ENCODE results near the gene TCAIM.
"Not testable (repeated sequence)": the region's sequence is repeated elsewhere in the genome, so short reads cannot be mapped to it uniquely, and the experiment has no call there.

The TCAIM gene

DNA sequence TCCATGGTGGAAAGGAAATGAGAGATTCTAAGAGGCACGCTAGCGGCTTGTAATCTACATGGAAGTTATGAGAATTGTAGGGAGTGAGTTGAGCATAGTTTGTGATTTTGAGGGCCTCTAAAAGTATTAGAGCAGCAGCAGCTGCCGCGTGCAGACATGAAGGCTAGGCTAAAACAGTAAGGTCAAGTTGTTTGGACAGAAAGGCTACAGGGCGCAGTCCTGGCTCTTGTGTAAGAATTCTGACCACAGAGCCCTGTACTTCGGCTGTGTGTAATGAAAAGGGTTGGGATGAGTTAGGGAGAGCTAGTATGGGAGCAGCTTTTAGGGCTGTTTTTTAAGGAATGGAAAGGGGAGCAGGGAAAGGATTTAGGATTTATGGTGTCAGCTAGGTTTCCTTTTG, 8.0 kb downstream of the TCAIM start:
- DNase-seq, result not testable (repeated sequence)

DNA sequence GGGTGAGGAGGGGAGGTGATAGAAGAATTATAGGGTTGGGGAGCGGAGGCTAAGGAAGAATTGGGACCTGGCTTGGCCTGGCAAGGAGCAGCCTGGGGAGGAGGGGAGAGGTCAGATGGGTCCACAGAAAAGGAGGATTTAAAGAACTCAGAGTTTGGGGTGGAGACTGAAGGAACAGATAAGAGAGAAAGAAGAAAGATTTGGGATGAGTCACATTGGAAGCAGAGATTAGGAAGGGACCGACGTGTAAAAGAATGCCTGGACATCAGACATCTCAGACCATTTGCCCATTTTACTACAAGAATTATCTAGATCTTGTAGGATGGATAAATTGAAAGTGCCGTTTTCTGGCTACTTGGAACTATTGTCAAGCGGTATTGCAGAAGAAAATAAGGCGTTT, 10.4 kb downstream of the TCAIM start:
- DNase-seq, result no peak

DNA sequence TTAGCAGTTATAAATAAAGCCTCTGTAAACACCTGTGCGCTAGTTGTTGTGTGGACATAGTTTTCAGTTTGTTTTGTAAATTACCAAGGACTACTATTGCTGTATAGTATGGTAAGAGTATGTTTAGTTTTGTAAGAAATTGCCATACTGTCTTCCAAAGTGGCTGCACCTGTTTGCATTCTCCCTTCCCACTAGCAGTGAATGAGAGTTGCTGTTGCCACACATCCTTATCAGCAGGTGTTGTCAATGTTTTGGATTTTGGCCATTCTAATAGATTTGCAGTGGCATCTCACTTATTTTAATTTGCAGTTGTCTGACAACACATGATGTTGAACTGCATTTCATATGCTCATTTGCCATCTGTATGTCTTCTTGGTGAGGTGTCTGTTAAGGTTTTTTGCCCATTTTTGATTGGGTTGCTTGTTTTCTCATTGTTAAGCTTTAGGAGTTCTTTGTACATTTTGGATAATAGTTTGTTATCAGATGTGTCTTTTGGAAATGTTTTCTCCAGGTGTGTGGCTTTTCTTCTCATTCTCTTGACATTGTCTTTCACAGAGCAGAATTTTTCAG, 14.9 kb downstream of the TCAIM start:
- no peak for DNase-seq

DNA sequence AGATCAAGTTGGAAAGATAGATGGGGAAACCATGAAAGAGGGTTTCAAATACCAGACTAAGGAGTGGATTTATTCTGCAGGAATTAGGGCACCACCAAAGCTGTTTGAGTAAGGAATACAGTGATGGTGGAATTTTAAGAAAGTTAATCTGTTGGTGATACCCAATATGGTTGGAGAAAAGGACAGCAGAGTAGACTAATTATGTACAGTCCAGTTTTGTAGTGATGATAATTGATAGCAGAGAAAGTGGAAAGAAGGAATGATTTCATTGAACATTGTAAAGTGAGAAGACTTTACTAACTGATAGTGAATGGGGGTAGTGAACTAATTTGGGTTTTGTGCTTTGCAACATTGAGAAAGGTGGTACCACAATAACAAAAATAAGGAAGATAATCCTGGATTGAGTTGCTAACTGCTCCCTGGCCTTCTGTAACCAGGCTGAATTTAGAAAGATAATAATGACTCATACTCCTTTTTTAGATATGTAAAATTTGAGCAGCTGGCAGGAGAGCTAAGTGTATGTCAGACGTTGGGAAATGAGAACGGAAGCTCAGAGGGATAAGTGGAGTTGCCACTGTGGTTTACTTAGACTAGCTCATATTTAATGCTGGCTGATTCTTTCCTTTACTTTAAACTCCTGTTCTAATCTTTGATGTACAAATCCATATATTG, 16.9 kb downstream of the TCAIM start:
- DNase-seq, result no peak

DNA sequence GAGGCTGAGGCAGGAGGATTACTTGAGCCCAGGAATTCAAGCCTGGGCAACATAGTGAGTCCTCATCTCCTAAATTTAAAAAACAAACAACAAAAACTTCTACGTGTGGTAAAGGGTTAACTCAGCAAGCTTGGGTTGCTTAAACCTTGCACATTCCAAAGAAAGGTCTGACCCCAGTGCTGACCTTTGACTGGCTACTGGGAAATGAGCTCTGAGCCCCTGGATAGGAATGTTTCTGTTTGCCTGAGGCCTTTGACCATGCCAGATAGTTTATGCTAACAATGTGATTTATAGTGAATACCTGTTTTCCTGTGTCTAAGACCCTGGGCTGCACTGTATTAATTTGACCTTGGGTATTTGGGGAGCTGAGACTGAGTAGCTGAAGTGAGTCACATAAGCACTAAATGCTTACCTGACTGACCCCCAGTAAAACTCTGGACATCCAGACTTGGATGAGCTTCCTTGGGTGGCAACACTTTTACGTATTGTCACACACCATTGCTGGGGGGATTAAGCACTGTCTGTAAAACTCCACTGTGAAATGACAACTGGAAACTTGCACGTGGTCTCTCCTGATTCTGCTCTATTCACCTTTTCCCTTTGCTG, 20.7 kb downstream of the TCAIM start:
- DNase-seq, result no peak

DNA sequence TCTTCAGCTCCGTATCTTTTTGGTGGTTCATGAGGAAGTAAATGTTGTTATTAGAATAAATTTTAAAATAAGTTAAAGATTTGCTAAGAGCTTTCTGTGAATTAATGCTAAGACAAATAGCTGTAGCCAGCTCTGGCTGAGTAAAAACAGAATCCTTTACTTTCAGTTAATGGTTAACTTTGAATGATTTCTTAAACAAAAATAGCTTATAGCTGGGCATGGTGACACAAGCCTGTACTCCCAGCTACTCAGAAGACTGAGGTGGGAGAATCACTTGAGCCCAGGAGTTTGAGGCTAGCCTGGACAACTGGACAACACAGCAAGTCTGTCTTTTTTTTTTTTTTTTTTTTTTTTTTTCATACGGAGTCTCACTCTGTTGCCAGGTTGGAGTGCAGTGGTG, 25.0 kb downstream of the TCAIM start:
- no peak for DNase-seq

DNA sequence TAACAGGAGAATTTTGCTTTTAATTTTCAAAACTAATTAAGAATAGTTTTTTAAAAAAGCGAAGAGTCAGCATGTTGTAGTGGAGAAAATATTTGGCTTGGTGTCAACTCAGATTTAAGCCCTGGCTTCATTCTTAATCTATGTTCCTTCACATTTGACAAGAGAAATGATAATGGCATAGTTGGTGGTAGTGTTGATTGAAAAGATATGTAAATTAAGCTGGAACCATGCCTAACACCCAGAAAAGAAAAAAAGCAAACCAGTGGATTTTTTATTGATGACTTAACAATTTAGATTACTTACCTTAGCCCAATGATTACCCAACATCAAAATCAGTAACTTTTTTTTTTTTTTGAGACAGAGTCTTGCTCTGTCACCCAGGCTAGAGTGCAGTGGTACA, 27.4 kb downstream of the TCAIM start:
- DNase-seq, result no peak

DNA sequence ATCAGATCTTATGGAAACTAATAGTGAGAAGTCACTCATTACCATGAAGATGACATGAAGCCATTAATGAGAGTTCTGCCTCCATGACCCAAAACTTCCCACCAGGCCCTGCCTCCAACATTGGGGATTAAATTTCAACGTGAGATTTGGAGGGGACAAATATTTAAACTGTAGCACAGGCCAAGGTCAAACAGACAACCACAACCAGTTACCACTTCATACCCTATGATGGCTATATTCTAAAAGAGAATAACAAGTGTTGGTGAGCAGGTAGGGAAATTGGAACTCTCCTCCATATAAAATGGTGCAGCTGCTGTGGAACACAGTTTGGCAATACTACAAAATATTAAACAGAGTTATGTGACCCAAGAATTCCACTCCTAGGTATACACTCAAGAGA, 36.9 kb downstream of the TCAIM start:
- no peak for DNase-seq

DNA sequence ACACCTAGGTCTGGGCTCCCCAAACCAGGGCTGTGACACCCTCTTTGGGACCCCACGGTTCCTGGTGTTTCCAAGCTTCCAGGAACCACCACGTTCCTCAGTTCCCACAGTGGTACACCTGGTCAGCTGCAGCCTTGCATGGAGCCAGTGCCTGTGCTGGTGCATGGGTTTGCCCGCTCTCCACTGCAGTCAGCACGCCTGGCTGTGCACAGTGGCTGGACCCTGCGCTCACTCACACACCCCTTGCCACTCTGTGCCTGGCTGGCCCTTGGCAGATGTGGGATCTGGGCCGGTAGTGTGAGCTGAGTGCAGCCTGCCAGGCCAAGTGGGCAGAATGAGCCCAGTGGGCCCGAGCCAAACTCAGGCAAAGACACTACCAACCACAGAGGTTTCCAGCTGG, 48.8 kb downstream of the TCAIM start:
- no peak for DNase-seq

DNA sequence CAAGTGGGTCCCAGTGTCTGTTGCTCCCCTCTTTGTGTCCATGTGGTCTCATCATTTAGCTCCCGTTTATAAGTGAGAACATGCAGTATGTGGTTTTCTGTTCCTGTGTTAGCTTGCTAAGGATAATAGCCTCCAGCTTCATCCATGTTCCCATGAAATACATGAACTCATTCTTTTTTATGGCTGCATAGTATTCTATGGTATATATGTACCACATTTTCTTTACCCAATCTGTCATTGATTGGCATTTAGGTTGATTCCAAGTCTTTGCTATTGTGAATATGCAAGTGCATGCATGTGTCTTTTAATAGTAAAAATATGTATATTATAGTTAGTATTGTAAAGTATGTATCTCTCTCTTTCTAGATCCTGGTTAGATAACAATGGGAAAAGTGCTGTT, 53.9 kb downstream of the TCAIM start:
- no peak for DNase-seq

DNA sequence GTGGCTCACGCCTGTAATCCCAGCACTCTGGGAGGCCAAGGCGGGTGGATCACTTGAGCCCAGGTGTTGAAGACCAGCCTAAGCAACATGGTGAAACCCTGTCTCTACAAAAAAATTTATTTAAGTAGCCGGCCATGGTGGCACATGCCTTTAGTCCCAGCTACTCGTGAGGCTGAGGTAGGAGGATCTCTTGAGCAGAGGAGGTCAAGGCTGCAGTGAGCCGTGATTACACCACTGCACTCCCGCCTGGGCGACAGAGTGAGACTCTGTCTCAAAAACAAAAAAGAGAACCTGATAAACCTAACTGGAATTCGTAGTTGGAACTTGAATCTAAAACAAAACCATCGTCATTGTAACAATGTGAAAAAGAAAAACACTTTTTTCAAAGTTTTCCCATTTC, 57.1 kb downstream of the TCAIM start:
- no peak for DNase-seq

DNA sequence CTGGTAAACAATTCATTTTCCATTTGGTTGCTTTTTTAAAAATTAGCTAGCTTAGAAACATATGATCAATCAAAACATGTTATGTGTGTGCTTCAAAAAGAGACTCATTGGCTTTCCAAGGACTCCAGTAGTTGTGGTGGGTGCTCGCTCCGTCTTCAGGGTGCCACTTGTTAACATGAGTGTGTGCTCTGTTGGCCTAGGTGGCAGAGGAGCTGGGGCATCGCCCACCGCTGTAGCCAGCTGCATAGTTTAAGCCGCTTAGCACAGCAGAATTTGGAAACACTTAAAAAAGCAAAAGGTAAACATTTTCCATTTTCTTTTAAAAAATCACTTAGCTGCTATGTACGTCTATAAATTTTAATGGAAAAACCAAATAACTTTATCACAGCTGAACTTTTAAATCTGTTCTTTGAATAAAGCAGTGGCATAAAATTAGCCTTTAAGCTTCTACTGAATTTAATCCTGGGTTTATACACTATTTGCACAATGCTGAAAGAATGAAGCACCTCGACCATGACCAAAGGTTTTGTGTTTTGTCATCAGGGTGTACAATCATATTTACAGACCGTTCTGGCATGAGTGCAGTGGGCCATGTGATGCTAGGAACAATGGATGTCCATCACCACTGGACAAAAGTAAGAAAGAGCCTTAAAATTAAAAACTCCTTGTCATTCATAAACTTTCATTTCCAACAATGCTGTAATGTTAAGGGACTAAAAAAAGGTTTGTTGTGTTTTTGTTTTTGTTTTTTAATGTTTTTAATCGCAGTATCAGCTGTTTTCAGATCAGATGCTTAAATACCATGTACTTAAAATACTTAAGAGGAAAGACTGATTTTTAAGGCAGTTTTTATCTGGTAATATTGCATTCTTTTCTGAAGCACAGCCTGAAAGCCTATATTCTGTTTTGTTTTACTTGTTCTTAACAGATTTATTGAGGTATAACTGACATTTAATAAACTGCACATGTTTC, 57.9 kb downstream of the TCAIM start:
- no peak for DNase-seq

DNA sequence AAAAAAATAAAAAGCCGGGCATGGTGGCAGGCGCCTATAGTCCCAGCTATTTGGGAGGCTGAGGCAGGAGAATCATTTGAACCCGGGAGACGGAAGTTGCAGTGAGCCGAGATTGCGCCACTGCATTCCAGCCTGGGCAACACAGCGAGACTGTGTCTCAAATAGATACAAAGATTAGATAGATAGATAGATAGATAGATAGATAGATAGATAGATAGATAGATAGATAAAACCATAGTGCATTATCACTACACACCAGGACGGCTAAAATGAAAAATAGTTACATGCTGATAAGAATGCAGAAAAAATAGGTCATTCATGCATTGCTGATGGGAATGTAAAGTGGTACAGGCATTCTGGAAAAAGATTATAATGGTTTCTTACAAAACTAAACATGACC, 59.7 kb downstream of the TCAIM start:
- DNase-seq, result not testable (repeated sequence)

DNA sequence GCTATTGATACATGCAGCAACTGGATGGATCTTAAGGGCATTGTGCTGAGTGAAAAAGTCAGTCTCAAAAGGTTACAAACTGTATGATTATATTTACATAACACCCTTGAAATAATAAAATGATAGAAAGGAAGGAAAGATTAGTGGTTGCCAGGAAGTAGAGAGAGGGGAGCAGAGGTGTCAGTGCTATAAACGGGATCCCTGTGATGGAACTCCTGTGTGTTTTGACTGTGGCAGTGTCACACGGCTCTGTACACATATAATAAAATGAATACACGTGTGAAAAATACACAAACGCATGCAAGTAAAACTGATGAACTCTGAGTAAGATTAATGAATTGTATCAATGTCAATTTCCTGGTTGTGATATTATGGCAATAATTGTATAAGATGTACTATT, 60.3 kb downstream of the TCAIM start:
- no peak for DNase-seq

DNA sequence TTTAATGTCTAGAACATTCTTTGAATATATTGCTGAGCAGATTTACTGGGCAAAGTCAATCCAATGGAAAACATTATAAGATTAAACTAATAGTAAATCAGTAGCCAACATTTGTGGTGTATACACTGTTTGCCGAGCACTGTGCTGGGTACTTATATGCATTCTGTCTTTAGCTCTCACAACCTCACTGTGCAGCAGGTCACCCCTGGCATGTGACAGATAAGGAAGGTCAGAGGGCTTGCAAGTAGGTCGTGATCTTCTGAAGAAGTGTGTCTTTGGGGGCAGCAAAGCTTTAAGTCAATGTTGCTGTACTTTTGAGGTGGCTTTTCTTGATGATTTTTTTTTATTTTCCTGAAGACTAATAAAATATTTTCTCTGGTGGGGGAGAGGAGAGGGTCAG, 62.2 kb downstream of the TCAIM start:
- no peak for DNase-seq

DNA sequence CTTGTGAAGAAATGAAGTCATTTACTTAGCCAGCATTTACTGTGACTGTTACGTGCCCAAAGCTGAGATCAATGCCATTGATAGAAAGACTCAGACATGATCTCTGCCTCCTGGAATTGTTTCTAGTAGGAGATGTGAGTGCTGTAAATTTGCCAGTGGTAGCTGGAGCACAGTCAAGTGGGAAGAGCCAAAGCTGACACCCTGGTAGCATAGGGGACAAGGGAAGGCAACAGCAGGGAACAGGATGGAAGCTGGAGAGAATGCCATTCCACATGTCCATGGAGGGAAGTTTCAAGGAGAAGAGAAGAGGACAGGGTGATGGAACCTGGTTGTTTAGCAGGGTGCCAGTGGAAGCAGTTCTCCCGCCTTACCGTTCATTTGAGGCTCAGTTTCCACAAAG, 64.0 kb downstream of the TCAIM start:
- DNase-seq, result no peak

DNA sequence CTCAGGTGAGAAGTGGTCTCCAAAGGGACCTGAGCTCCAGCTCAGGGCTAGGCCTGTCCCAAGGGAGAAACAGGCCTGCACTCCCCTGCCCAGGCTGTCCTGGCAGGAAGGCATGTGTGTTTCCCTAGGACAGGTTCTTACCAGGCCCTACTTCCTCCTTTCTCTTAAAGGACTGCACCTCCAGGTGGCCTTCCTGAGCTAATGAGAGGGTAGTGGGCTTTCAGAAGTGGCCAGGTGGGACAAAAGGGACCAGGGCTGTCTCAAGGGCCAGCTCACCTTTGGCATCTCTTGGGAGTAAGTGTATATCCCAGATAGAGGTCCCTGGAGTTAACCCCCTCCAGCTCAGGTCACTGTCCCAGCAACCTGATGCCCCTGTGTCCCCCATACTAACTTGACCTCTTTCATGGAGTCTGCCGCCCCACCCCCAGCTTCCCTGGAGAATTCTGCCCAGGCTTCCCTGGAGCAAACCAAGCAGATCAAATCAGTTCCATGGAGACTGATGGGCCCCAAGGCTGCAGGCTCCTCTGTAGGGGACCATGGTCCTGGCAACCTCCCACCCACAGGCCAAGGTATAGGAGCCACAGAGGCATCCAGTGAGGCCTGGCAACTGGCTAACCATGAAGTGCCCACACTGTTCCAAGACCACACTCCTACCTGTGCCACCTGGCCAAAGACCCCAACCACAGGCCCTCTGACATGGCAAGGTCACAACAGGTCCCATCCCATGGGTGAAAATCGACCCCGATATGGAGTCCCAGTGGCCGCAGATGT, 71.3 kb downstream of the TCAIM start:
- no peak for DNase-seq

DNA sequence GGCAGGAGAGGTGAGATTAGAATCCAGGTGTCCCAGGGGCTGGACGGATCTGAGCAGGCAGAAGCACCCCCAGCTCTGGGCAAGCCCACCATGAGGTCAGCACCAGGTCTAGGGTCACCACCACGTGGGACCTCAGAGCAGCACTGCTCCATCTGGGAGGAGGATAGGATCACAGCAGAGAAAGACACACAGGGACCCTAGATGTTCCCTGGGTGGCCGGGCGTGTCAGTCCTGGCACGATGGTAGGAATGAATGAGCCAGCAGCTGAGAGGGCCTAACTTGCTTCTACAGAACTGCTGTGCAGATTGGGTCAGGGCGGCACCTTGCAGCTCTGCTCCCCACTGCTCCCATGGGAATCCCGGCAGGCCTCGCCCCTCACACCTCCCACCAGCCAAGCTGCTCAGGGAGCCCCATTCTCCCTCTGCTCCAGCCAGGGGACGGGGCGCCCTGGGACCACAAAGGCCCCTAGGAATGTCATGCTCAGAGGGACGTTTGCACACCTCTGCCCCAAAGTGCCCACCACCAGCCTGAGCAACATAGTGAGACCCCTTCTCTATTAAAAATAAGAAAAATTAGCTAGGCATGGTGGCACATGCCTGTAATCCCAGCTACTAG, 72.6 kb downstream of the TCAIM start:
- no peak for DNase-seq

DNA sequence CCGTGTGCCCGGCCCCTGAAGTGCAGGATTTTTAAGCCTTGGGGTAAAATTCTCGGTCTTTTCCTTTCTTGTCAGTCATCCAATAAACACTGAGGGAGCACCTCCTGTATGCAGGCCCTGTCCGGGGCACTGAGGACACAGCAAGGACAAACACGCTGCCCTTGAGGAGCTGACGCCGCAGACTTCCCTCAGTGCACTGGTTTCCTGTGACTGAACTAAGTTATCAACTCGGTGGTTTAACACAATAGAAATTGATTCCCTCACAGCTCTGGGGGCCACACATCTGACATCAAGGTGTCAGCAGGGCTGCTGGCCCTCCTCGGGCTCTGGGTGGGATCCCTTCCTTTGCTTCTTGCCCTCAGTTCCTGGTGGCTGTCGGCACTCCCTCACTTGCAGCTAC, 73.8 kb downstream of the TCAIM start:
- DNase-seq, result no peak

DNA sequence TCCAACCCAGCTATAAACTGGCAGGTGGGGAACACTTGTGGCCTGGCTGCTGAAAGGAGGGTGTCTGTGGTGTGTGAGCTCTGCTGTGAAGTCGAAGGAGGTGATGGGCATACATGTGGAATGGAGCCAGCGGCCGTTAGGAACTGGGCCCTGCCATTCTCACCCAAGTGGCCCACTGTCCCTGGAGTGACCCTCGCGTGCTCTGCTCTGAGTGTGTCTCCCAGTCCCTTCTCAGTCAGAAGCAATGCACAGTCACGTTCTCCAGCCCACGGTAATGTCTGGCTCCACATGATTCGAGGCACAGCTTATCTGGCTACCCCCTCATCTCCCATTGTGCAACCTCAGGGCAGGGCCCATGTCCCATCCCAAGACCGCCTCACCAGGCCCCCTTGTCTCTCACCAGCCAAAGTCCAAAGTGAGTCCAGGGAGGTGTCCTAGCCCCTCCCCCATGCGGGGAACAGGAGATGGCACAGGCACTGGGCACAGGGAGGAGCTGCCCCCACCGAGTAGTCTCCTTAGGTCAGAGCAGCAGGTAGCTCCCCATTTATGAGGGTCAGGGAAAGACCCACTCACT, 76.0 kb downstream of the TCAIM start:
- DNase-seq, result no peak

DNA sequence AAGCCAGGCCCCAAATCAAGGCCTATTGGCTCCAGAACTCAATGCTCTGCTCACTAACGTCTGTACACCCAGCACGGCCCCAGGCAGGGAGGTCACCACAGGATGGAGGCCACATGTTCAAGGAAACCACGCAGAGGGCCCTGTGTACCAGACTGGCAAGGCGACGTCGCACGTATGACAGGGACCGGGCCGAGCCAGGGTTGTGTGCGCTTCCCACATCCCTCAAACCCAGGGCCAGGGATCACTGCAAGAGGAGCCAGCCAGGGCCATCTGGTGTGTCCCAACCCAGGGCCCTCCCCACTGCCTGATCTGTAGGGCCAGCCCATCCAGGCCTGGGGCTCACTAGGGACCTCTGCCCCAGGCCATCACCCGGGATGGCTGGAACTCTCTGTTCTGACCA, 76.9 kb downstream of the TCAIM start:
- DNase-seq, result no peak
